HG02678 (cell line): ENCODE results near the gene CNTNAP2.
A peak's percentile ranks its signal among the peaks of the same experiment; 100 is the strongest.
"Not testable (repeated sequence)": the region's sequence is repeated elsewhere in the genome, so short reads cannot be mapped to it uniquely, and the experiment has no call there.

Source experiments
- ATAC-seq: cut with Tn5 transposase; IDR thresholded peaks from one replicate; pipeline ENCODE4 v1.9.1; 2021; ENCODE audit warnings: mild to moderate bottlenecking, moderate library complexity; ENCODE audit not compliant: unreplicated experiment

Gene CNTNAP2

GRCh38 chr7:148395352-148395811, 2278.8 kb downstream of the CNTNAP2 start:
- no peak for ATAC-seq

- ATAC-seq: no peak
Observed at GRCh38 chr7:148395990-148396716, 2279.6 kb downstream of the CNTNAP2 start.

GRCh38 chr7:148397056-148397455, 2280.5 kb downstream of the CNTNAP2 start:
- no peak for ATAC-seq

GRCh38 chr7:148397551-148397950, 2280.9 kb downstream of the CNTNAP2 start:
- ATAC-seq: no peak

GRCh38 chr7:148397985-148398384, 2281.4 kb downstream of the CNTNAP2 start:
- no peak for ATAC-seq

GRCh38 chr7:148398844-148399365, 2282.3 kb downstream of the CNTNAP2 start:
- ATAC-seq: no peak

- no peak for ATAC-seq
Observed at GRCh38 chr7:148400101-148400500, 2283.5 kb downstream of the CNTNAP2 start.

GRCh38 chr7:148402159-148402558, 2285.6 kb downstream of the CNTNAP2 start:
- ATAC-seq: no peak

GRCh38 chr7:148403466-148403993, 2286.9 kb downstream of the CNTNAP2 start:
- no peak for ATAC-seq

- ATAC-seq: no peak
Observed at GRCh38 chr7:148408307-148408706, 2291.7 kb downstream of the CNTNAP2 start.

GRCh38 chr7:148410905-148411304, 2294.3 kb downstream of the CNTNAP2 start:
- ATAC-seq: no peak

GRCh38 chr7:148412691-148413090, 2296.1 kb downstream of the CNTNAP2 start:
- no peak for ATAC-seq

- peak; percentile 89 for ATAC-seq
Observed at GRCh38 chr7:148419856-148420832, 2303.5 kb downstream of the CNTNAP2 start.

- ATAC-seq: no peak
Observed at GRCh38 chr7:148422030-148422429, 2305.4 kb downstream of the CNTNAP2 start.

GRCh38 chr7:148426393-148426792, 2309.8 kb downstream of the CNTNAP2 start:
- ATAC-seq: not testable (repeated sequence)

GRCh38 chr7:148430690-148431089, 2314.1 kb downstream of the CNTNAP2 start:
- ATAC-seq: not testable (repeated sequence)

GRCh38 chr7:148433521-148434180, 2317.1 kb downstream of the CNTNAP2 start:
- no peak for ATAC-seq

GRCh38 chr7:148434181-148434757, 2317.7 kb downstream of the CNTNAP2 start:
- no peak for ATAC-seq

GRCh38 chr7:148434887-148435286, 2318.3 kb downstream of the CNTNAP2 start:
- ATAC-seq: no peak

GRCh38 chr7:148435715-148436114, 2319.1 kb downstream of the CNTNAP2 start:
- no peak for ATAC-seq
